PFSK-1 (cell line): Measurements from ENCODE around the gene TMPRSS12.

Experiments
- FOXP2 ChIP-seq: optimal IDR thresholded peaks from 2 replicates; pipeline ENCODE3; 2011; ENCODE audit warnings: borderline replicate concordance, control low read depth, inconsistent platforms; ENCODE audit not compliant: insufficient read depth; ENCODE audit errors: extremely low read length, extremely low read depth
- POLR2AphosphoS5 ChIP-seq: IDR thresholded peaks from 2 replicates; pipeline ENCODE4 v1.6.1; 2012; ENCODE audit warnings: low read depth, mild to moderate bottlenecking, control low read depth, low read length, moderate library complexity
- REST ChIP-seq, 2 experiments: IDR thresholded peaks; 2 replicates each; pipeline versions ENCODE4 v1.6.1 to v1.8.0; 2011 to 2012; ENCODE audit warnings: low read depth in 2 of 2, low read length in 2 of 2, control low read depth in 1 of 2, inconsistent platforms in 1 of 2, mild to moderate bottlenecking in 1 of 2, moderate library complexity in 1 of 2; ENCODE audit not compliant: insufficient read depth in 1 of 2
- TAF1 ChIP-seq: IDR thresholded peaks from 2 replicates; pipeline ENCODE4 v1.6.1; 2012; ENCODE audit warnings: low read length, control low read depth, borderline replicate concordance; ENCODE audit not compliant: insufficient read depth

- no peak for TF ChIP-seq REST (IDR thresholded peaks at IDR 0.05; ENCODE audit: insufficient read depth in 1 of 2, low read depth in 2 of 2, low read length in 2 of 2)
- TF ChIP-seq POLR2AphosphoS5: no peak
- no peak for TF ChIP-seq FOXP2
- no peak for TF ChIP-seq TAF1
These were observed 83.2 kb downstream of the TMPRSS12 start for GRCh38 chr12:50925920-50926319.
